Stimulated activated CD4-positive, alpha-beta T cell treated with anti-CD3 and anti-CD28 coated beads, Interleukin-12 subunit alpha, Interleukin-12 subunit beta, amount 100 ng/mL, for 48 hours (primary cell): ENCODE results near the gene ZNF69.
"Not testable (repeated sequence)": the region's sequence is repeated elsewhere in the genome, so short reads cannot be mapped to it uniquely, and the experiment has no call there.

Experiments used
- DNase-seq, 3 donors: peaks; one replicate each; pipeline ENCODE4 v3.0.0-alpha.2; 2020; ENCODE audit warnings: low read depth in 2 of 3, low spot score in 1 of 3

Gene ZNF69

GRCh38 chr19:11887611-11888531 is at the start of gene ZNF69:
ZNF69 (plus strand) TSS chr19:11887782; CDS start chr19:11887924, 142 bp downstream.
- peak; percentile 17 to 57 (median 49) for DNase-seq

GRCh38 chr19:11843722-11844121 is 43.9 kb upstream of the ZNF69 start:
- no peak for DNase-seq

- not testable (repeated sequence) for DNase-seq
Measured at GRCh38 chr19:11847615-11848014, 40.0 kb upstream of the ZNF69 start.

- no peak for DNase-seq
Measured at GRCh38 chr19:11848200-11848593, 39.4 kb upstream of the ZNF69 start.

- peak; percentile 74 to 87 (median 86) for DNase-seq
Measured at GRCh38 chr19:11848594-11849469, 38.8 kb upstream of the ZNF69 start, which contains the start of gene ZNF439. ZNF439 (plus strand) TSS chr19:11848726; CDS start chr19:11848868, 142 bp downstream.

GRCh38 chr19:11850289-11850688 is 37.3 kb upstream of the ZNF69 start:
- DNase-seq = not testable (repeated sequence)

- DNase-seq = no peak
Measured at GRCh38 chr19:11853358-11853757, 34.2 kb upstream of the ZNF69 start.

GRCh38 chr19:11856596-11857250 is 30.9 kb upstream of the ZNF69 start:
- DNase-seq = no peak

GRCh38 chr19:11860721-11861120 is 26.9 kb upstream of the ZNF69 start:
- no peak for DNase-seq

GRCh38 chr19:11861301-11861700 is 26.3 kb upstream of the ZNF69 start:
- DNase-seq = no peak

GRCh38 chr19:11867766-11868165 is 19.8 kb upstream of the ZNF69 start:
- DNase-seq = not testable (repeated sequence)

GRCh38 chr19:11868188-11868587 is 19.4 kb upstream of the ZNF69 start:
- no peak for DNase-seq

GRCh38 chr19:11872624-11873023 is 15.0 kb upstream of the ZNF69 start:
- no peak for DNase-seq

GRCh38 chr19:11873762-11874161 is 13.8 kb upstream of the ZNF69 start:
- DNase-seq = no peak

- DNase-seq = peak; percentile 31 to 47 (median 34)
Measured at GRCh38 chr19:11879687-11880266, 7.8 kb upstream of the ZNF69 start.

GRCh38 chr19:11880598-11880997 is 7.0 kb upstream of the ZNF69 start:
- DNase-seq = no peak

GRCh38 chr19:11881151-11881800 is 6.3 kb upstream of the ZNF69 start:
- peak; percentile 18 to 69 (median 44) for DNase-seq

GRCh38 chr19:11882606-11883005 is 5.0 kb upstream of the ZNF69 start:
- DNase-seq = no peak

GRCh38 chr19:11887234-11887610 is 360 bp upstream of the ZNF69 start:
- DNase-seq = no peak

GRCh38 chr19:11889901-11890300 is 2.3 kb downstream of the ZNF69 start:
- not testable (repeated sequence) for DNase-seq
